ENCODE data around the gene NELL1.

NELL1 gene

DNA sequence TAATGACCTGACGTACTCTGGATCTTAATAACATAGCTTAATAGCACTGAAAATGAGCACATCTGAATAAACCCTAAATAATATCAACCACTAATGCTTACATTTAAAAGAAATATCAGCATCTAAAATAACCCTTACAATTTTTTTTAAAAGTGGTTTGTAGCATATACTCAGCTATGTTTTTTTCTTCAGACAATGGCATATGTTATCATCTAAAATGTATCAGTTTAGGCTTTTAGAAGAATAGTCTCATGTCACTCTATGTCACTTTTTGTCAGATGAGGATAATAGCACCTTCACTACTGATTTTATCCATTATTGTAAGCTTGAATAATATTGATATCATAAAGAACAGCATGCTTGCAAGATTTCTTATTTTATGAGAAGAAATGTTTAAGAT, 868.6 kb downstream of the NELL1 start:
- no peak for DNase-seq
- TF ChIP-seq, protein P1, sequence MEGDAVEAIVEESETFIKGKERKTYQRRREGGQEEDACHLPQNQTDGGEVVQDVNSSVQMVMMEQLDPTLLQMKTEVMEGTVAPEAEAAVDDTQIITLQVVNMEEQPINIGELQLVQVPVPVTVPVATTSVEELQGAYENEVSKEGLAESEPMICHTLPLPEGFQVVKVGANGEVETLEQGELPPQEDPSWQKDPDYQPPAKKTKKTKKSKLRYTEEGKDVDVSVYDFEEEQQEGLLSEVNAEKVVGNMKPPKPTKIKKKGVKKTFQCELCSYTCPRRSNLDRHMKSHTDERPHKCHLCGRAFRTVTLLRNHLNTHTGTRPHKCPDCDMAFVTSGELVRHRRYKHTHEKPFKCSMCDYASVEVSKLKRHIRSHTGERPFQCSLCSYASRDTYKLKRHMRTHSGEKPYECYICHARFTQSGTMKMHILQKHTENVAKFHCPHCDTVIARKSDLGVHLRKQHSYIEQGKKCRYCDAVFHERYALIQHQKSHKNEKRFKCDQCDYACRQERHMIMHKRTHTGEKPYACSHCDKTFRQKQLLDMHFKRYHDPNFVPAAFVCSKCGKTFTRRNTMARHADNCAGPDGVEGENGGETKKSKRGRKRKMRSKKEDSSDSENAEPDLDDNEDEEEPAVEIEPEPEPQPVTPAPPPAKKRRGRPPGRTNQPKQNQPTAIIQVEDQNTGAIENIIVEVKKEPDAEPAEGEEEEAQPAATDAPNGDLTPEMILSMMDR (IDR thresholded peaks at IDR 0.05) = no peak
- H3K9me3 ChIP-seq = no peaks in the 10 kb centered on the region
- no peaks in the 10 kb centered on the region for H3K36me3 ChIP-seq
- intact Hi-C loops (cut with DNase I; ENCODE audit: low total_unique reads) = no loop called here
- no peak overlapping the region for H3K4me3 ChIP-seq
- no peaks in the 10 kb centered on the region for H3K4me1 ChIP-seq
- H3K27ac ChIP-seq = no peak overlapping the region
- H3K27me3 ChIP-seq = no peaks in the 10 kb centered on the region

DNA sequence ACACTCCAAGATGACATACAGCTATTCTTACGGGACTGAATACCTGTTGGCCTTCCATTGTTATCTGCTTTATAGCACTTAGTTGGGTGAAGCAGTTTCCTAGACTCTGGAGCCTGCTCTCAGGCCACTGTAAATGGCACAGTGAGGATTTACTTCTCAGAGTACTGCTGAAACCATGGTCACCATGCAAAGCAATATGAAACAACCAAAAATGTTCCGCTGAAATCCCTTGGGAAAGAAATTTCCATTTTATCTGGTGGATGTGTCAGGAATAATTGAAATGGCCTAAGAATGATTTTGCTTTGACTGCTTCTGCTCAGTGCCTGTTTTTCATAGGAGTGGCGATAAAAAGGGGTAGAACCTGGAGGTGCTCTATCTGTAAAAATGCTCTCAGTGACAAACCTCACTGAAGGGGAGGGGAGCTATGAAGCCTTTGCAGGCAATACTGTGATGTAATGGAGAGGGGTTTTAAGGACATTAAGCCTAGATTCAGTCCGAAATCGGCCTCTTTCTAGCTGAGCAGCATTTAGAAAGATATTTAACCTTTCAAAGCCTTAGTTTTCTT, 871.9 kb downstream of the NELL1 start:
- no peaks in the 10 kb centered on the region for H3K27me3 ChIP-seq
- intact Hi-C loops (cut with DNase I; ENCODE audit: low total_unique reads) = no loop called here
- H3K4me1 ChIP-seq = no peaks in the 10 kb centered on the region
- no peak overlapping the region for H3K4me3 ChIP-seq
- TF ChIP-seq, protein P1 (IDR thresholded peaks at IDR 0.05) = no peak
- DNase-seq = no peak
- no peaks in the 10 kb centered on the region for H3K9me3 ChIP-seq
- H3K36me3 ChIP-seq = no peaks in the 10 kb centered on the region
- no peak overlapping the region for H3K27ac ChIP-seq

DNA sequence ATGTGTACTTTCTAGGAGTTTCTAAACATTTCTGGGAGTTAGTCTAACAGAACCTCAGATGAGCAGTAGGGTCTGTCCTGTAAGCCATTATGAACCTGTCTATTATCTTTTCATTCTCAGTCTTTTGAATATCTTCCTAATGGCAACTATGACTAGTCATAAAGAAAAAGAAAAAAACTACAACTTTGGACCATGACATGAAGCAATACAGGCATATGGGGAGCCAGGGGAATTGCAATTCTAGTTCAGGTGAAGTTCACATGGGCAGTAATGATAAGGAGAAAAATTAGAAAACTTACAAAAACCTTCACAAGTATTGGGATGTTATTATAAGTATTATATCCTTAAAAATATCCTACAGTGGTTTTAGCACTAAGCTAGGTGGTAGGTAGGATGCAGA, 874.5 kb downstream of the NELL1 start:
- H3K9me3 ChIP-seq = no peaks in the 10 kb centered on the region
- H3K27me3 ChIP-seq = no peaks in the 10 kb centered on the region
- intact Hi-C loops (cut with DNase I; ENCODE audit: low total_unique reads) = no loop called here
- H3K4me1 ChIP-seq = no peaks in the 10 kb centered on the region
- no peaks in the 10 kb centered on the region for H3K36me3 ChIP-seq
- no peak overlapping the region for H3K27ac ChIP-seq
- H3K4me3 ChIP-seq = no peak overlapping the region
- DNase-seq = no peak
- TF ChIP-seq, protein P1 (IDR thresholded peaks at IDR 0.05) = no peak

DNA sequence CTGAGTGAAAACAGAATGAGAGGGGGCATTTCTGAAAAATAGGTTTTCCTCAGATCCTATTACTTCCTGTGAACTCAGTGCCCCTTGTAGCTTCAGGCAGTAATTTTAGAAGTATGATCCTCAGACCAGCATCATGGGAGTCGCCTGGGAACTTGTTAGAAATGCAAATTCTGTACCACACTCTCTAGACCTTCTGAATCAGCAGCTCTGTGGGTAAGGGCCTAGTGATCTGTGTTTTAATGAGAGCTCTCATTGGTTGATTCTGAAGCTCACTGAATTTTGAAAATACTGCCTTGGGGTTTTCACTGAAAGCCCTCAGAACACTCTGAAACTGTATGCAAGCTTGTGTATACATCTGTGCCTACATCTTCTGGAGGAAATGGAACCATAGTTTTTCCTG, 876.3 kb downstream of the NELL1 start:
- Histone ChIP-seq H3K4me3 (no peak overlapping the region), H3K27ac (no peak overlapping the region), H3K36me3 (no peaks in the 10 kb centered on the region), H3K27me3 (no peaks in the 10 kb centered on the region), H3K4me1 (no peaks in the 10 kb centered on the region), H3K9me3 (no peaks in the 10 kb centered on the region)
- DNase-seq = no peak
- TF ChIP-seq, protein P1 (IDR thresholded peaks at IDR 0.05) = no peak
- intact Hi-C loops (cut with DNase I; ENCODE audit: low total_unique reads) = no loop called here

DNA sequence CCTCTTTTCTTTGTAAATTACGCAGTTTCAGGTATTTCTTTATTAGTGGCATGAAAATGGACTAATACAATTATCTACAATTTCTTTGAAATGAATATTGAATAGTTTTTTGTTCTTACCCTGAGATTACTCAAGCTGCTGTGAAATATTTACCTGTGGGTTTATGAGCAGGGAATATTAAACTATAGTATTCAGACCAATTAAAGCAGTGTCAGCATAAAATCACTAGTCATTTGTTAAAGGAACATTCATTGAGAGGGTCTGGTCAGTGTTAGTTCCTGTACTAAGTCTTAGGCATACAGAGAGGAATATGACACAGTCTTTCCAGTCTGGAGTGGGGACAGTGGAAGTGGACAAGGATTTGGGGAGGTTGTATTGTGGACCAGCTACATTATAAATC, 877.3 kb downstream of the NELL1 start:
- H3K4me1 ChIP-seq = no peaks in the 10 kb centered on the region
- TF ChIP-seq, protein P1 (IDR thresholded peaks at IDR 0.05) = no peak
- no peaks in the 10 kb centered on the region for H3K27me3 ChIP-seq
- H3K4me3 ChIP-seq = no peak overlapping the region
- no peaks in the 10 kb centered on the region for H3K36me3 ChIP-seq
- intact Hi-C loops (cut with DNase I; ENCODE audit: low total_unique reads) = no loop called here
- DNase-seq = no peak
- H3K27ac ChIP-seq = no peak overlapping the region
- H3K9me3 ChIP-seq = no peaks in the 10 kb centered on the region

DNA sequence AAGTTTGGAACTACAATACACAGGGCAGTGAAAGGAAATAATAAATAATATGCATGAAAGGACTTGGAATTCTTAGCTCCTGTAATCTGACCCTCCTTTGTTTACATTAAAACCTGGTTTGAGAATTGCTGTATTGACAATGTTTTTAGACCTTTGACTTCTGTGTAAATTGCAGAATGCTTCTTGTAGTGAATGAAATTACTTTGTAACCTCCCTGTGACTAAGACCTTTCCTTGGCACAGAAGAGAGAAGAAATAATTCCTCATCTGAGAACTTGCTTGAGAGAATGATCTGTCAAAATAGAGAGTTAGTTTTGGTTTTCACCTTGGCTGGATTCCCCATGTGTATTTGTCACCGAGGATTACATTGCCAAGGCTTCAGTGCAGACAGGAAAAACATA, 883.5 kb downstream of the NELL1 start:
- H3K27ac ChIP-seq = no peak overlapping the region
- no peaks in the 10 kb centered on the region for H3K36me3 ChIP-seq
- intact Hi-C loops (cut with DNase I; ENCODE audit: low total_unique reads) = no loop called here
- no peaks in the 10 kb centered on the region for H3K27me3 ChIP-seq
- H3K4me3 ChIP-seq = no peak overlapping the region
- no peaks in the 10 kb centered on the region for H3K9me3 ChIP-seq
- no peaks in the 10 kb centered on the region for H3K4me1 ChIP-seq
- DNase-seq = no peak
- TF ChIP-seq, protein P1 (IDR thresholded peaks at IDR 0.05) = no peak

All from tibial artery (tissue), 4 donors.